ENCODE results near the gene CEMIP.

CEMIP gene

DNA sequence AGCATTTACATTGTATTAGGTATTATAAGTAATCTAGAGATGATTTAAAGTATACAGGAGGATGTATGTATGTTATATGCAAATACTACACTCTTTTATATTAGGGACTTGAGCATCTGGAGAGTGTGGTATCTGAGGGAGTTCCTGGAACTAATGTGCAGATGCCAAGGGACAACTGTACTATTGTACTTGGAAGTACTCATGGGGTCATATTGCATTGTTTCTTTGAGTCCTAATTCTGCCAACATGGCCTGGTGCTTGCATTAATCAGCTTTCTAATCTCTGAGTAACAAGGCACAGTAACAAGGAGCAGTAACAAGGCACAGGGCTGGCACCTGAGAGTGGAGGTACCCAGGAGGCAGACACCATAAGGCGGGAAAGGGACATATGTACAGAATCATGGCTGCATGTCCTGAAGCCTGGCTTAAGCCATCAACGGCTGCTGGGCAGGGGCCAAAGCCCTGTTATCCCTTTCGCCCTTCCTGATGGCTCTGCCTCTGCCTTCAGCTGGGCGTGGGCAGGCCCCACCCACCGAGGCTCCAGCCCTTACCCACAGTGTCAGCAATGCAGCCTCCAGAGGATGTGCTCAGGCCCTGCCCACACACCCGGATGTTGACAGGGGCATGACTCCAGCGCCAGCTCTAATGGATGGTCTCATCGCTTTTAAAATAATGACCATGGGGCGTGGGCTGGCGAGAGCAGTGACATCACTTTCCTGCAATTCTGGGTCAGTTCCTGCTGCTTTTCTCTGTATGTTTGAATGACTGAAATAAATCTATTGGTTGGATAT is 22.9 kb downstream of the CEMIP start:
- no peak overlapping the region for H3K27ac ChIP-seq (replicated peaks)
- H3K4me3 ChIP-seq (replicated peaks; ENCODE audit: insufficient read depth, low read length): no peak overlapping the region
- DNase-seq (ENCODE audit: low read depth in 1 of 2, low spot score in 1 of 2): no peak
- no peaks in the 10 kb centered on the region for H3K27me3 ChIP-seq (ENCODE audit: insufficient read depth, poor library complexity, severe bottlenecking)
- TF ChIP-seq, protein P1, sequence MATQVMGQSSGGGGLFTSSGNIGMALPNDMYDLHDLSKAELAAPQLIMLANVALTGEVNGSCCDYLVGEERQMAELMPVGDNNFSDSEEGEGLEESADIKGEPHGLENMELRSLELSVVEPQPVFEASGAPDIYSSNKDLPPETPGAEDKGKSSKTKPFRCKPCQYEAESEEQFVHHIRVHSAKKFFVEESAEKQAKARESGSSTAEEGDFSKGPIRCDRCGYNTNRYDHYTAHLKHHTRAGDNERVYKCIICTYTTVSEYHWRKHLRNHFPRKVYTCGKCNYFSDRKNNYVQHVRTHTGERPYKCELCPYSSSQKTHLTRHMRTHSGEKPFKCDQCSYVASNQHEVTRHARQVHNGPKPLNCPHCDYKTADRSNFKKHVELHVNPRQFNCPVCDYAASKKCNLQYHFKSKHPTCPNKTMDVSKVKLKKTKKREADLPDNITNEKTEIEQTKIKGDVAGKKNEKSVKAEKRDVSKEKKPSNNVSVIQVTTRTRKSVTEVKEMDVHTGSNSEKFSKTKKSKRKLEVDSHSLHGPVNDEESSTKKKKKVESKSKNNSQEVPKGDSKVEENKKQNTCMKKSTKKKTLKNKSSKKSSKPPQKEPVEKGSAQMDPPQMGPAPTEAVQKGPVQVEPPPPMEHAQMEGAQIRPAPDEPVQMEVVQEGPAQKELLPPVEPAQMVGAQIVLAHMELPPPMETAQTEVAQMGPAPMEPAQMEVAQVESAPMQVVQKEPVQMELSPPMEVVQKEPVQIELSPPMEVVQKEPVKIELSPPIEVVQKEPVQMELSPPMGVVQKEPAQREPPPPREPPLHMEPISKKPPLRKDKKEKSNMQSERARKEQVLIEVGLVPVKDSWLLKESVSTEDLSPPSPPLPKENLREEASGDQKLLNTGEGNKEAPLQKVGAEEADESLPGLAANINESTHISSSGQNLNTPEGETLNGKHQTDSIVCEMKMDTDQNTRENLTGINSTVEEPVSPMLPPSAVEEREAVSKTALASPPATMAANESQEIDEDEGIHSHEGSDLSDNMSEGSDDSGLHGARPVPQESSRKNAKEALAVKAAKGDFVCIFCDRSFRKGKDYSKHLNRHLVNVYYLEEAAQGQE (IDR thresholded peaks at IDR 0.05; ENCODE audit: insufficient replicate concordance, low read depth): no peak

DNA sequence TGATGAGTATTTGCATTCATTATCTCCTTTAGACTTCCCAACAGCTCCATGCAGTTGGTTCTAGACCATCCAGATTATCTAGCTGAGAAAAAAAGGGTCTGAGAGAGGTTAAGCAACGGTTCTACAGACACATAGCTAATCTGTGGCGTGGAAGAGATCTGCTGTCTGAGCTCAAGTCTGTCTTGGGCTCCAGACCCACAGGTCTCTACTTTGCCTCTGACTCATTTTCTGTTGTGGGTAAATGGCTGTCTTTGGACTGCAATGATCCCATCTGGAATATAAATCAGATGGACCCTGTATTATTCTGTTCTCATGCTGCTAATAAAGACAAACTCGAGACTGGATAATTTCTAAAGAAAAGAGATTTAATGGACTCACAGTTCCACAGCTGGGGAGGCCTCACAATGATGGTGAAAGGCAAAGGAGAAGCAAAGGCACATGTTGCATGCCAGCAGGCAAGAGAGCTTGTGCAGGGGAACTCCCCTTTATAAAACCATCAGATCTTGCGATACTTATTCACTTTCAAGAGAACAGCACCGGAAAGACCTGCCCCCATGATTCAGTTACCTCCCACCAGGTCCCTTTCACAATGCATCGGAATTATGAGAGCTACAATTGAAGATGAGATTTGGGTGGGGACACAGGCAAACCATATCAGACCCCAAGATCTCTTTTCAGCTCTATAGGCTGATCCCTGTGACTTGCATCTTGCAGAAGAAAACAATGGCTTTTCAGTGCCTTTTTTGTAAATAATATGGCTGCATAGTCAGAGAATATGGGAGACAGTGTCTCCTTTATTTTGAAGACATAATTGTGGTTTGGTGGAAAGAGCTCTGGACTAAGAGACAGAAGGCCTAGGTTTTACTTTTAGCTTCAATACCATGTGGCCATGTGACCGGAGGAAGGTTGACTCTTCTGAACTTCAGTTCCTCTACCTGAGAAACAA is 24.7 kb downstream of the CEMIP start:
- TF ChIP-seq, protein P1 (IDR thresholded peaks at IDR 0.05; ENCODE audit: insufficient replicate concordance, low read depth): no peak
- TF ChIP-seq SPI1 (IDR thresholded peaks at IDR 0.05; ENCODE audit: borderline replicate concordance, low read depth) (no peak), POLR2AphosphoS5 (IDR thresholded peaks at IDR 0.05; ENCODE audit: low read depth) (no peak), GABPA (IDR thresholded peaks at IDR 0.05; ENCODE audit: low read depth) (no peak)
- TF ChIP-seq, protein P2, sequence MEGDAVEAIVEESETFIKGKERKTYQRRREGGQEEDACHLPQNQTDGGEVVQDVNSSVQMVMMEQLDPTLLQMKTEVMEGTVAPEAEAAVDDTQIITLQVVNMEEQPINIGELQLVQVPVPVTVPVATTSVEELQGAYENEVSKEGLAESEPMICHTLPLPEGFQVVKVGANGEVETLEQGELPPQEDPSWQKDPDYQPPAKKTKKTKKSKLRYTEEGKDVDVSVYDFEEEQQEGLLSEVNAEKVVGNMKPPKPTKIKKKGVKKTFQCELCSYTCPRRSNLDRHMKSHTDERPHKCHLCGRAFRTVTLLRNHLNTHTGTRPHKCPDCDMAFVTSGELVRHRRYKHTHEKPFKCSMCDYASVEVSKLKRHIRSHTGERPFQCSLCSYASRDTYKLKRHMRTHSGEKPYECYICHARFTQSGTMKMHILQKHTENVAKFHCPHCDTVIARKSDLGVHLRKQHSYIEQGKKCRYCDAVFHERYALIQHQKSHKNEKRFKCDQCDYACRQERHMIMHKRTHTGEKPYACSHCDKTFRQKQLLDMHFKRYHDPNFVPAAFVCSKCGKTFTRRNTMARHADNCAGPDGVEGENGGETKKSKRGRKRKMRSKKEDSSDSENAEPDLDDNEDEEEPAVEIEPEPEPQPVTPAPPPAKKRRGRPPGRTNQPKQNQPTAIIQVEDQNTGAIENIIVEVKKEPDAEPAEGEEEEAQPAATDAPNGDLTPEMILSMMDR (IDR thresholded peaks at IDR 0.05; ENCODE audit: insufficient read depth, low read length): no peak
- H3K4me3 ChIP-seq (replicated peaks; ENCODE audit: insufficient read depth, low read length): no peak overlapping the region
- H3K27ac ChIP-seq (replicated peaks): no peak overlapping the region
- H3K27me3 ChIP-seq (ENCODE audit: insufficient read depth, poor library complexity, severe bottlenecking): no peaks in the 10 kb centered on the region
- no peak for DNase-seq (ENCODE audit: low read depth in 1 of 2, low spot score in 1 of 2)

DNA sequence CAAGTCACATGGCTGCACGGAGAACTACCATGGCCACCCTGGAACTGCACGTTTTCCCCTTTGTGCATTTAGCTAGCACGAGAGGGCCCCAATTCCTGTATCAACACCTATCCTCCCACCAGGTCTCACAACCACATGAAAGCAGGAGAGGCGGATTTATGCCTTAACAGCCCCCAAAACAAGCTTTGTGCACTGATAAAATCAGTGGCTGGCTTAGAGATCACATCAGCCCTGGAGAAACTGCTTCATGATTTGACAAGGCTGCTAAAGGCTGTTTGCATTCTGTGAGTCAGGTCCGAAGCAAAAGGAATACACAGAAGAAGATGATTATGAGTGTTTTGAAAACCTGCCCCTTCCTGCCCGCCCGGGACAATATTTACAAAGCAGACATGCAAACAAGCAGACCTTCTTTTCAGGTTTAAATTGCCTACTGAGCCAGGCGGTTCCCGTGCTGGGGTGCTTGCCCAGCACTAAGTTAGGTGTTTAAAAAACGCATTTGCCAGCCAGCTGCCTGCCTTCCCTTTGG is 25.9 kb downstream of the CEMIP start:
- DNase-seq (ENCODE audit: low read depth in 1 of 2, low spot score in 1 of 2): no peak
- TF ChIP-seq SPI1 (IDR thresholded peaks at IDR 0.05; ENCODE audit: borderline replicate concordance, low read depth) (no peak), POLR2AphosphoS5 (IDR thresholded peaks at IDR 0.05; ENCODE audit: low read depth) (no peak), GABPA (IDR thresholded peaks at IDR 0.05; ENCODE audit: low read depth) (no peak)
- TF ChIP-seq, protein P2 (IDR thresholded peaks at IDR 0.05; ENCODE audit: insufficient read depth, low read length): no peak
- TF ChIP-seq, protein P1 (IDR thresholded peaks at IDR 0.05; ENCODE audit: insufficient replicate concordance, low read depth): no peak
- Histone ChIP-seq H3K27me3 (ENCODE audit: insufficient read depth, poor library complexity, severe bottlenecking) (peaks cover 2% of the 10 kb centered on the region), H3K4me3 (replicated peaks; ENCODE audit: insufficient read depth, low read length) (no peak overlapping the region), H3K27ac (replicated peaks) (no peak overlapping the region)

All from HL-60 (cell line).